Measurements from ENCODE around the gene SFTPD. TPM values are rescaled to one million over a fixed set of nuclear protein-coding genes. Genes with fewer than 3 reads are reported as not detected.
"Not testable (repeated sequence)": the region's sequence is repeated elsewhere in the genome, so short reads cannot be mapped to it uniquely, and the experiment has no call there.

The SFTPD gene
- polyA plus RNA-seq (ENCODE audit: insufficient read length in 4 of 4), result 1 to 10 TPM in 2 of 4 donors, under 1 TPM in 2; 0.46 to 1.5 (median 0.93) TPM

DNA sequence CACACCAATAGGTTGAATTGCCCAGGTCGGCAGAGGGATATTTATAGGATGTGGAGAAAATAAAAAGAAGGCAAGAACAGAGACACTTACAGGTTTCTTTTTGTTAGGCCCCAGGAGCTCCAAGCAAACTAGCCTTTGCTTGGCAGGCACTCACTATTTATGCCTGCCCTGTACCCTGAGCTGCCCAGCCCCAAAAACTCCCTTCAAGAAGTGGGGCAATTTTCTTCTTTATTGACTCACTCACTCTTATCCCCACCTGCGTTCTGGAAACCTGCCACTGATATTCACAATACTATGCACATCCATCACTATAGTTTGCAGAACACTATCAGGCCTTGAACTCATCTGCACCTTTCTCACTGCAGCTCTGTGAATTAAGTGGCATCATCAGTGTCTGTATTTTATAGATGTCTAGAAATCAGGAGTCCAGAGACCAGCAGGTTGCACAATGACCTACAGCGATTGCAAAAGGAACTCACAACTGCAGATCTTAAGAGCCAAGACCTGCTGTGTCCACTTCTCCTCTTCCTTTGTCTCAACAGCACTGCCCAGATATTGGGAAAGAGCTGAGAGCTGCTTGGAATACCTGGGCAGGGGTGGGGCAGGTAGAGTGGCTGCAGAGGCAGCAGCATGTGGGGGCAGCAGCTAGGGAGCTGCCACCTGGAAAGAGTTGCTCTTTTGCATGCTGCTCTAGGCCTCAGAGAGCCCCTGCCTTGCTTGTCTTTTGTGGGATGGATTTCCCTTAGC lies at the start of gene SFTPD:
TSS of gene SFTPD (minus strand) at position 130 of the 747 bp plus-strand sequence. CDS start 2,446 bp downstream, outside the sequence.
- DNase-seq (ENCODE audit: low read depth in 4 of 4, low spot score in 3 of 4), result no peak

DNA sequence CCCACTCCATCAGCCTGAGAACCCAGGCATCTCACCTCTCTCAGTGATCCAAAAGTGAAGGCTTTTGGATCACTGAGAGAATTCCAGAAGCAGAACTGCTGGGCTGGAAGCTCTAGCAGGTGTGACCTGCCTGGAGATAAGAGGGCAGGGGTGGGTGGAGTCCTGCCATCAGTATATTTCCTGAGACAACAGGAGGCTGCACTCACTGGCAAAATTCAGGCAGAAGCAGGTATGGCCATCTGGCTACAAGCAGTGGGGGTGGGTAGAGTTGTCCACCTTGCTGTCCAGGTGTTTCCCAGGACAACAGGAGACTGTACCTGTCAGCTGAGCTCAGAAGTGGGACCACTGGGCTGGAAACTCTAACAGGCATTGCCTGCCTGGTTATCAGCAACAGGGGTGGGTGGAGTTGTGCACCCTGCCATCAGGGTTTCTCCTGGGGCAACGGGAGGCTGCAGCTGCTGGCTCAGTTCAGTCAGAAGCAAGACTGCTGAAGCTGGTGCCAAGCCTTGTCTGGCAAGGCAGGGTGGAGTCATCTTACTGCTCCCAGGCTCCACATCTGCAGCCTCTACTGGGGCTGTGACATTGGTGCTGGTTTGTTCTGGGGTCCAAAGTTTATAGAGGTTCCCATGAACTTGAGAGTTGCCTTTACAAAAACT lies 47.2 kb upstream of the SFTPD start:
- no peak for DNase-seq (ENCODE audit: low read depth in 4 of 4, low spot score in 3 of 4)

DNA sequence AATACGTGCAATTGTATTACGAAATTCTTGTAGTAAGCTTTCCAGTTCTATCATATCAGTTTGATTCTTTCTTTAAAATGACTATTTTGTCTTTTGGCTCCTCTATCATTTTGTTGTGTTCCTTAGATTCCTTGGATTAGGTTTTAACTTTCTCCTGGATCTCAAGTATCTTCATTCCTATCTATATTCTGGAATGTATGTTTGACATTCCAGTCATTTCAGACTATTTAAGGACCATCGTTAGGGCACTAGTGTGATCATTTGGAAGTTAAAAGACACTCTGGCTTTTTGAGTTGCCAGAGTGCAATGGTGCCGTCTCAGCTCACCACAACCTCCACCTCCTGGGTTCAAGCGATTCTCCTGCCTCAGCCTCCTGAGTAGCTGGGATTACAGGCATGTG lies 45.7 kb upstream of the SFTPD start:
- no peak for DNase-seq (ENCODE audit: low read depth in 4 of 4, low spot score in 3 of 4)

DNA sequence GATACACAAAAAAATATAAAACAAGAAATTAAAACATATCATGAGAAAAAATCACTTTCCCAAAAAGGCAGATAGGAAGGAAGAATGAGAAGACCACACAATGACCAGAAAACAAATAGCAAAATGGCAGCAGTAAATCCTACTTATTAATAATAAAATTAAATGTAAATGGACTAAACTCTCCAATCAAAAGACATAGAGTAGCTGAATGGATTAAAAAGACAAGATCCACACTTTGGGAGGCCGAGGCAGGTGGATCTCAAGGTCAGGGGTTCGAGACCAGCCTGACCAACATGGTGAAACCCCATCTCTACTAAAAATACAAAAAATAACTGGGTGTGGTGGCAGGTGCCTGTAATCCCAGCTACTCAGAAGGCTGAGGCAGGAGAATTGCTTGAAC lies 39.3 kb upstream of the SFTPD start:
- DNase-seq (ENCODE audit: low read depth in 4 of 4, low spot score in 3 of 4), result not testable (repeated sequence)

DNA sequence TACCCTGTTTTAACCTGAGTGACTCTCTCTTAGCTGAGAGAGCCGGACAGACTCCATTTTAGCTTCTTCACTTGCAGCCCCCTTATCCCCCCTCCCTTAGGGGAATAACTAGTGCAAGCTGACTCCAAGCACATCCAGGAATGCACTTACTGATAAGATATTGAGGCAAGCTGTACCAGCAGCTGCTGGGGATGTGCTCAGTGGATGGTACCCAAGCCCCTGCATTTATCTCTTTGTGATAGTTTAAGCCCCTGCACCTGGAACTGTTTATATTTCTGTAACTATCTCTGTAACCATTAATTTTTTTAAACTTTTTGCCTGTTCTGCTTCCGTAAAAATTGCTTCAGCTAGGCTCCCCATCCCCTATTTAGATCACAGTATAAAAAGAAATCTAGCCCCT lies 37.8 kb upstream of the SFTPD start:
- DNase-seq (ENCODE audit: low read depth in 4 of 4, low spot score in 3 of 4), result not testable (repeated sequence)

DNA sequence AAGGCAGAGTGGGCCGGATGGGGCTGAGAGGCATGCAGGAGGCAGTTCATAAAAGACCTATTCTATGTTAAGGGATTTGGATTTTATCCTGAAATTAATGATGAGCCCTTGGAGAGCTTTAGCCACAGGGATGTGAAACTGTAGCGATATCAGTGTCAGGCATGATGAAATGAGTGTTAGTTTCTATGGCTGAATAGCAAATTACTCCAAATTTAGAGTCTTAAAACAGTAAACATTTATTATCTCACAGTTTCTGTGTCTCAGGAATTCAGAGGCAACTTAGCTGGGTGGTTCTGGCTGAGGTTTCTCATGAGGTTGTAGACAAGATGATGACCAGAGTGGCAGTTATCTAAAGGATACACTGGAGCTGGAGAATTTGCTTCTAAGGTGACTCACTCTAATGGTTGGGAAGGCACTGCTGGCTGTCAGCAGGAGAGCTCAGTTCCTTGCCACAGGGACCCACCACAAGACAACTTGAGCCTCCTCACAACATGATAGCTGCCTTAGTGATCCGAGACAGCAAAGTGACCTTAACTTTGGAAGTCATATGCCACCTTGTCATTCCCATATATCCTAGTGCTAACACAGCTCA lies 36.7 kb upstream of the SFTPD start:
- DNase-seq (ENCODE audit: low read depth in 4 of 4, low spot score in 3 of 4), result no peak

DNA sequence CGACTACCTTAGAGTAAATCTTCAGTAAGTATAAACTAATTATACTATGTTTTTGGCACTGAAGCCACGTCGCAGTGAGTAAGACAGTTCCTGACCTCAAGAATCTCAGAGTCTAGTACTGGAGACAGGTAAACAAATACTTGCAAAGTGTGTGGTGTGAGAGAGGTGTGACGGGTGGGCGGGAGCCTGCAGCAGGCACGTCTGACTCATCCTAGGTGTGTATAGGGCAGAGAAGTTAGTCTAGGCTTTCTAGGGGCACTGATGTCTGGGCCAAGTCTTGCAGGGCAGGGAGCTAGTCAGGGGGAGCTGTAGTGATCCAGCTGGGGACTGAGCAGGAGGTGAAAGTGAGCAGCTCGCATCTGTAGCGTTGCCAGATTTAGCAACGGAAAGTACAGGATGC lies 35.9 kb upstream of the SFTPD start:
- no peak for DNase-seq (ENCODE audit: low read depth in 4 of 4, low spot score in 3 of 4)

DNA sequence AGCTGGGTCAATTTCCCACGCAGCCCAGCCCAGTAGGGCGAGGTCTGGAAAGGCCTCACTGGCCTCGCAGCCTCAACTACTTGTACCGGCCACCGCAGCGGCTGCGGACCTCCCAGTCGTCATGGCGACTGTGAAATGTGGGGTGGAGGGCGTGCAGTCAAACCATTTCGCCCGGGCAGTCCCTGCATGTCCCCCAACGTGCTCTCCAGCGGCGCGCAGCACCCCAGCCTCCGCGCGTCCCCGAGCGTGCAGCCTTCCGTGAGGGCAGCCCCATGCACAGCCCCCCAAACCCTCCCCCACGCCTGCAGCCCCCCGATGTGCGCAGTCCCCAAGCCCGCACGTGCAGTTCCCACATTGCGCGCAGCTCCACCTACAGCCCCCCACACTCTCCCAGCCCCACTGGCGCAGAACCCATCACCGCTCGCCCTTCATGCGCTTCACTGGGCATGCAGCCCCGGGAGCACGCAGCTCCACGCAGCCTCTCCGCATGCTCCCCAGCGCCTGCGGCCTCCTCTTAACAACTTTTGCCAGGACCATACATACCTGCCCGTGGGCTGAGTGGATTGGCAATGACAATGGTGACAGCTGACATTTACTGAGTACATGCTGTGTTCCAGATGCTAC lies 34.5 kb upstream of the SFTPD start:
- DNase-seq (ENCODE audit: low read depth in 4 of 4, low spot score in 3 of 4), result no peak

DNA sequence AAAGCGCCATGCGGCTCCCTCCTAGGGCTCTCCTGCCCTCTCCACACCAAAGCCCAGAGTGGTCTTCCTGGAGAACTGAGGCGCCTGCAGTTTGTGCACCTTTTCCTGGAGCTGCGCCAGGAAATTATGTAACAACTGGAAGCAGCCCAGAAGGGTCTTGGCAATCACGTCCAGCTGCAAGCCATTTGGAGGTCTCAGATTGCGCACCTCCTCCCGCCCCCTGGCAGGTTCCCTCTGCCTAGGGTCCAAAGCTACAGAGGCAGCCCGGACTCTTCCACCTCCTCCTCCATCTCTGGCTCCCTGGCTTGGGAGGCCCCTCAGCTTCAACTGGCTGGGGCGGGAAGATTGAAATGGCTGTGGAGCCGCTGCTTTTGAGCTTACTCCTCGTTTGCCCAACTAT lies 34.0 kb upstream of the SFTPD start:
- DNase-seq (ENCODE audit: low read depth in 4 of 4, low spot score in 3 of 4), result peak in 1 of 4 donors; percentile 18

DNA sequence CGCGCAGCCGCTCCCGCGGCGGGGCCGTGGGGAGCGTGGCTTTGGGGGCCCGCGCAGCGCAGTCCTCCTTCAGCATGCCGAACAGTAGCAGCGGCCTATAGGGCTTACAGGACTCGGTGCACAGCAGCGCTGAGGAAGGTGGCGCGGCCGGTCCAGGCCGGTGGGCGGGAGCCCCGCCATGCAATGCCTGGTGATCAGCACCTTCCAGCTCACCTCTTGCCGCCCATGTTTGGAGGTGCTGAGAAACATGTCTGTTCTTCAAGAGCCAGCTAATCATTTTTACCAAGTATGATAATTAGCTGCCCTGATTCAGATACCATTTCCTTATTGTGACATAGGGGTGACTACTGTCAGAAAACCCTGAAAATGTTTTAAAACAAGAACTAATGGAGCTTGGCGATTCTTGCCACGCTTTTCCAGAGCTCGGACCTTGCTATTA lies 33.5 kb upstream of the SFTPD start:
- DNase-seq (ENCODE audit: low read depth in 4 of 4, low spot score in 3 of 4), result peak in 1 of 4 donors; percentile 5

DNA sequence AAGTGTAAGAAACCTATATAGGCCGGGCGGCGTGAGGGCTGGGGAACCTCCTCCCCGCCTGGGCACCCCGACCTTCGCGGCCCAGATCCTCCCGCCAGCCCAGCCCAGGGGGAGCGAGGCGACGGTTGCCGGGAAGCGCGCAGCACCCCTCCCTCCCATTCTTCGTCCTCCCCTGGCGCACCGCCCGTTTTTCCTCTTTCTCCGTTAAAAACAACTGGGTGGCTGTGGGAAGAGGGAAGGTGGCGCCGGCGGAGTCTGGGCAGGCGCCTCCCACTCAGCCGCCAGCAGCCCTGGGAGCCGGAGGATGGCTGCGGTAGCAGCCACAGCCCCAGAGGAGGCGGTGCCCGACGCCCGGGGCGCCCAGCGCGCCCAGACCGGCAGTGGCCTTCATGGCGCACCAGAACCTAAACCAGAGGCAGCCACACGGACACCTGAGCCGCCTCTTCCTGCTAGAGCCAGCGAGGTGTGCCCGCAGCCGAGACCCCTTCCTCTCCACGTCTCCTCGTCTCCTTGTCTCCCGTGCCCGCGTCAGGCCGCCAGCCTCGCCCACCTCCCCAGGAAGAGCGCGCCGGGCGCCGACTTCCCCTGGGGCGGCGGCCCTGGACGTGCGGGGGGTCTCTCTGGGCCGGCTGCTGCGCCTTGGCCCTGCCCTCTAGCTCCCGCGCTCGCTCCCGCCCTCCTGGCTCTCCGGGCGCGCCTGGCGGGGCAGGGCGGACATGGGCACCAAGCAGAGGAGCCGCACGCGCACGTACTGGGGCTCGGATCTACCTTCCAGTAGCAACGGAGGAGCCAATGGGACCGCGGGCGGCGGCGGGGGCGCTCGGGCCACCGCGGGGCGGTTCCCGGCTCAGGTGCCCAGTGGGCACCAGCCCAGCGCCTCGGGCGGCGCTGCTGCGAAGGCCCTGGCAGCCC lies 32.8 kb upstream of the SFTPD start:
- DNase-seq (ENCODE audit: low read depth in 4 of 4, low spot score in 3 of 4), result peak in 3 of 4 donors; percentile 27 to 42 (median 36)

DNA sequence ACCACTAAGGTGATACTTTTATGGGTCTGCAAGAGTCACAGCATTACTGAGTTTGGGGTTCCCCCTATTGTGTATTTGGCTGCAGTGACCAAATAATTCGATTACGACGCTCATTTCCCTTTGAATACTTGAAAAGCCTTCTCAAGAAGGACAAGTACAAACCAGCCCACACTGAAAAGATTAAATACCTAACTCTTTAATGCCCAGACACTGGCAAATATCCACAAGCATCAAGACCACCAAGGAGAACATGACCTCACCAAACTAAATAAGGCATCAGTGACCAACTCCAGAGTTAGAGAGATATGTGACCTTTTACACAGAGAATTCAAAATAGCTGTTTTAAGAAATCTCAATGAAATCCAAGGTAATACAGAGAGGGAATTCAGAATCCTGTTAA lies 31.8 kb upstream of the SFTPD start:
- DNase-seq (ENCODE audit: low read depth in 4 of 4, low spot score in 3 of 4), result no peak

DNA sequence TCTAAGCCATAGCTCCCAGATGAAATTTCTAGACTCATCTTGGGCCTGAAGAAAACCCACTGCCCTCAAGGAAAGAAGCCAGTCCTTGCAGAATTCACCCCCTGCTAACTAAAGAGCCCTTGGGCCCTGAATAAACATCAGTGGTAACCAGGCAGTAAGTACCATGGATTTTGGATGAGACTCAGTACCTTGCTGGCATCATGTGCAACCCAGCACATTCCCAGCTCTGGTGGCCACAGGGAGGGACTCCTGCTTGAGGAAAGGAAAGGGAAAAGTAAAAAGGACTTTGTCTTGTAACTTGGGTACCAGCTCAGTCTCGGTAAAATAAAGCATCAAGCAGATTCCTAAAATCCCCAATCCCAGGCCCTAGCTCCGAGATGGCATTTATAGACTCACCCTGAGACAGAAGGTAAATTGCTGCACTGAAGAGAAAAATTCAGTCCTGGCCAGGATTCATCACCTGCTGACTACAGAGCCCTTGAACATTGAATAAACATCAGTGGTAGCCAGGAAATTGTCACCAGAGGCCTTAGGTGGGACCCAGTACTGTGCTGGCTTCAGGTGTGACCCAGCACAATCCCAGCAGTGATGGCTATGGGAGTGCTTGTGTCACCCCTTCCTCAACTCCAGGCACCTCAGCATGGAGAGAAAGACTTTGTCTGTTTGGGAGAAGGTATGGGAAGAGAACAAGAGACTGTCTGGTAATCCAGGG lies 31.2 kb upstream of the SFTPD start:
- DNase-seq (ENCODE audit: low read depth in 4 of 4, low spot score in 3 of 4), result no peak

DNA sequence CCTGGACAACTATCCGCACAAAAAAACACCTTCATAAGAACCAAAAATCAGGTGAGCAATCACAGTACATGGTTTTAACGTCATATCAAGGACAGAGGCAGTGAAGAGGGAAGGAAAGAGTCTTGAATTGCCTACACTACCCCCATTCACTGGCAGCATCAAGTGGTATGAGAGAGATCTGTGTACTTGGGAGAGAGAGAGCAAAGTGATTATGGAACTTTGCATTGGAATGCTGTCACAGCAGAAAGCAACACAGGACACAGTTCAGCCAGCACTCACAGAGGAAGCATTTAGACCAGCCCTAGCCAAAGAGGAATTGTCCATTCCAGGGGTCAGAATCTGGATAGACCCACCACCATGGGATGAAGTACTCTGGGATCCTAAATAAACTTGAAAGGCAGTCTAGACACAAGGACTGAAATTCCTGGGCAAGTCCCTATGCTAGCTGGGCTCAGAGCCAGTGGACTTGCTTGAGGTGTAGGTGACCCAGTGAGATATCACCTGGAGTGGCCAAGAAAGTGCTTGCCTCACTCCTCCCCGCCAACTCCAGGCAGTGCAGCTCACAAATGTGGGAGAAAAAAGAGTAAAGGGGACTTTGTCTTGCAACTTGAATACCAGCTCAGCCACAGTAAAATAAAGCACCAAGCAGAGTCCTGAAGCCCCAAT lies 30.5 kb upstream of the SFTPD start:
- no peak for DNase-seq (ENCODE audit: low read depth in 4 of 4, low spot score in 3 of 4)

DNA sequence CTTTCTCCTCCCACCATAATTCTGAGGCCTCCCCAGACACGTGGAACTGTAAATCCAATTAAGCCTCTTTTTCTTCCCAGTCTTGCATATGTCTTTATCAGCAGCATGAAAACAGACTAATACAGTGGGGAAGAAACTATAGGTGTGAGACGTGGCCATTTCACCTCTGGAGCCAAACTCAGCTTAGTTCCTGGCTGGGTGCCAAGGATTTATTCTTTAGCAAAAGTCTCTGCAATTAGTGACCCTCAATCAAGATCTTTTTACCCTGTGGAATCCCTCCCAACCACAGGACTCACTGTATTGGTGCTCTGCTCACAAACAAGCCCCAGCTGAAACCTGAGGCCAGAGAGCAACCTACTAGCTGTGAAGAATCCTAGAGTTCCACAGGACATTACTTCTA lies 28.1 kb upstream of the SFTPD start:
- no peak for DNase-seq (ENCODE audit: low read depth in 4 of 4, low spot score in 3 of 4)

DNA sequence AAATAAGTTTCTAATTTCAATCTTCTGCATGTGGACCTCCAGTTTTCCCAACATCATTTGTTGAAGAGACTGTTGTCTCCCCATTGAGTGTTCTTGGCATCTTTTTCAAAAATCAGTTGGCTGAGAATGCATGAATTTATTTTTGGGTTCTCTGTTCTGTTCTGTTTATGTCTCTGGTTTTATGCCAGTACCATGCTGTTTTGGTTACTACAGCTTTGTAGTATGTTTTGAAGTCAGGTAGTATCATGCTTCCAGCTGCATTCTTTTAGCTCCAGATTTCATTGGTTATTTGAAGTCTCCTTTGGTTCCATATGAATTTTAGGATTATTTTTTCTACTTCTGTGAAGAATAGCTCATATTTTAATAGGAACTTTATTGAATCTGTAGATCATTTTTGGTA lies 21.2 kb upstream of the SFTPD start:
- no peak for DNase-seq (ENCODE audit: low read depth in 4 of 4, low spot score in 3 of 4)

DNA sequence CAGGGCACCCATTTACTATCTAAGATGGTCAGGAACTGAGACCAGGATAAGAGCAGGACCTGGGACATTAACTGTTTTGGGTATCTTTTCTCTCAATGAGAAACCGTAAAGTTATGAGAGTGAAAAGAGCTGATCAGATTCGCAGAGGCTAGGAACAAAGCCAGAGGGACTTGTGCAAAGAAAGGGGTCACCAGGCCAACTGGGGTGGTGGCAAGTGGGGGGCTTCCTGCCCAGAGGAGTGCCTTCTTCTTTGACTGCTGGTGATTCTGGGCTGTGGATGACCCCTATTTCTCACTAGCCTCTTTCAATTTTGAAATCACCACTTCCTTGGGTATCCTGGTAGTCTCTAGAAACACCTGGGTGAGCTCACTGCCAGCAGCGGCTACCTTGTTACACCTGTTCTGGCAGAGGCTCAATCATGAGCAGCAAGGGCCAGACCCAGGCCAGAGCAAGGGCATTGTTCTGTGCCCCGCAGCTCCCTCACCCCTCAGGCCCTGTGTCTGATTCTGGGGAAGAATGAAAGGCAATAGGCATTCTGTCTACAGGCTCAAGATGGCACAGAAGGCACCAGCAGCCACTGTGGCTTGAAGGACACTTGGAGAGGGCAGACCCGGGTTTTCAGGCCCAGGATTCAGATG lies 999 bp downstream of the SFTPD start:
- no peak for DNase-seq (ENCODE audit: low read depth in 4 of 4, low spot score in 3 of 4)

DNA sequence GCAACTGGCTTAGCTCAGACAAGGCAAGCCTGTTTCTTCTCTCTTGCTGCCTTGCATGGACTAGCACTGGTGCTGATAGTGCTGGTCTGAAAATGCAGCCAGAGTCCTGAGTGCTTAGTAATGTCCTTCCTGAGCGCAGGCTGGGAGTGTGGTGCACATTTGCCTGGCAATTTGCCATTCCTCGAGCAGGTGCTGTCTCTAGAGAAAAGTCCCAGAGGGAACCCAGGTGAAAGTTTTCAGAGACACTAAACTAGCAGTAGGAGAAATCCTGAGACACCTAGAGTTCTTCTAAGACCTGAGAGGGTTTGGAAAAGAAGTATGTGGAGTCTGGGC lies 1.9 kb downstream of the SFTPD start:
- DNase-seq (ENCODE audit: low read depth in 4 of 4, low spot score in 3 of 4), result no peak
